ENCODE data around the gene DGKG.

Gene DGKG

DNA sequence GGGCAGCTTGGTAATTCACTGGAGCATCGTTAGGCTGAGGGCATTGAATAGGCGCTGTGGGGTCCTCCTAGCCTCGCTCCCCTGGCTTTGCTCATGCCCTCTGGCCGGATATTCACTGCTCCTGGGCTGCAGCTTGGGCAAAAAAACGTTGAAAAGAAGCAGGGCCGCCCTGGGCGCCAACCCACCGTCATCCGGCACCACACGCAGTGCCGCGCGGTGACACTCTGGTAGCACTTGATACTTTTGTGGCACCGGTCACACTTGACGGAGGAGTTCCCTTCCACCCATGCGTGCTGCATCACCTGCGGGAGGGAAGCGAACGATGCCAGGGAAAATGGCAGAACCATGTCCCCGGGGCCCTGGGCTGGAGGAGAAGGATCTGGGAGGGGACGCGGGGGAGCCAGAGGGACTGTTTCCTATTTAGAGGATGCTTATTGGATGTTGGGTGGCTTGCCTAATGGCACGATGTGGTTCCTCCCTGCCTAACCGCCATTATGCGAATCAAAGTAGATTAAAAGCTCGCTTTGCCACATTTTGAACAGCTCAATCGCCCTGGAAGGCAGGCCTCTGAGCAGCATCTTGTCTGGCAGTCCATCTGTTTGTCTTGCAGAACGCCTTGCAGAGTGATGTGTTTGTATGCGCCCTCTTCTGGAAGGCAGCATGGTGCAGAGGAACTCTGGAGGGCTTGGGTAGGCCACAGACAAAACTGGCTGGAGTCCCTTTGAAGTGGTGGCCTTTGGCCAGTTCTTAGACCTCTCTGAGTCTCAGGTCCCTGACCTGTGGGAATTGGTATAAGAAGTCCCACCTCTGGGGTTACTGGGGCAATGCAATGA is 93.2 kb downstream of the DGKG start:
- no peak for DNase-seq

DNA sequence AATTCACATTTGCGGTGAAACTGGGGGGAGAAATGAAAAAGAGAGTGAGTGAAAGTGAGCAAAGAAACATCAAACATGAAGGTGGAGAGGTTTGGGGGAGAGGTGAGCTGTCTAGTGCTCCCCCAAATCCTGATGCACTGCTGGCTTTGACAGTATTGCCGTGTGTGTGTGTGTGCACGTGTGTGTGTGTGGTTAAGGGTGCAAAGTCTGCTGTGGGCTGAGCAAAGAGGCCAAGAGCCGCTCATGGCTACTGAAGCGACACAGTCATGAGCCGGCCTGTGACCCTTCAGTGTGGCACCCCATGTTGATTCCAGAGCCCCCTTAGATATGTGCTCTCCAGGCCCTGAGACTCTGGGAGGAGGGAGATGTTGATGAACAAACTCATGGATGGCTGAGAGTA is 94.3 kb downstream of the DGKG start:
- DNase-seq: no peak

DNA sequence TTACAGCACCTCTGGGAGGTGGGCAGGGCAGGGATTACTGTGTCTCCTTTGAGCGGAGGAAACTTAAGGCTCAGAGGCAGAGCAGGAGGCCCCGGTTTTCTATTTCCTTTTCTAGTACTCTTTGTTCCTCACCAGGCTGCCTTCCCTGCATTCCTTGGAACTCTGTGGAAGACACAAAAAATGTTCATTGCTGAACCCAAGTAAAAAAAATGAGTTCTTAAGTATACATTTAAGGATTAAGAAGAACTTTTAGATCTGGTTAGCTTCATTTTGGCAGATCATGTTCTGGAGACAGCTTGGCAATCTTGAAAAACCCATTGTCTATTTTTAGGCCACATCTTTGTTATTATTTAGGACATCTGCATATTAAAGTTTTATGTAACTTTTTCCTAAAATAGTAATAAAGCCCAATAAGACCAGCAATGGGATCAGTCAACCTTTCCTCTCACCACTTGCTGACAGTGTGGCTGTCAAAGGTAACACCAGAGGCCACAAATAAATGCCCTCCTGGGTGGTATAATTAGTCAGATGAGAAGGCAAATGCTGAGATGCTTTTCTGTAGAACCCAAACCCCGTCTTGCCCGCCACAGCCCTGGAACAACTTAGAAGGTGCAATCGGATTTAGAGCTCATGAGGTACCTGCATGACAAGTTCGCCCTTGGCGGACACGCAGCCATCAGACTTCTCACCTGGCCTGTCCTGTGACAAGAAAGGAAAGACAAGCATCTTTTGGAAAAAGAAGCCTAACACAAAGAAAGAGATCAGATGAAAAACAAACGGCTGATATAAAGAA is 97.2 kb downstream of the DGKG start:
- no peak for DNase-seq

DNA sequence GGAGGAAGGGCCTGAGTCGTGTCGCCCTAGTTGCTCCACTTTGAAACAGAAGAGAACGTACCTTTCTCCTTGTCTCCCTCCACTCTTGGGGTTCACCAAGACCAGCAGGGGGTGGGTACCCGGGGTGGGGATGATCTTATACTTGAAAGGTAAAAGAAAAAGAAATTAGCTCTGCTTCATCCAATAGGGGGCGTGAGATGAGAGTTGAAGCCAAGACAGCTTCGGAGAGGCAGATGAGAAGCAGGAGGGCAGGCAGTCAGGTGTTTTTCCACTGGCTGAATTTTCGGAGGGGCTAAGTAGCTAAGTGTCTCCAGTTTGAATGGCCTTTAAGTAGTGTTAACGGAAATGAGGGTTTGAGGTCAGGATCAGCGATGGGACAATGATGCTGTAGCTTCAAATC is 100.4 kb downstream of the DGKG start:
- DNase-seq: no peak

DNA sequence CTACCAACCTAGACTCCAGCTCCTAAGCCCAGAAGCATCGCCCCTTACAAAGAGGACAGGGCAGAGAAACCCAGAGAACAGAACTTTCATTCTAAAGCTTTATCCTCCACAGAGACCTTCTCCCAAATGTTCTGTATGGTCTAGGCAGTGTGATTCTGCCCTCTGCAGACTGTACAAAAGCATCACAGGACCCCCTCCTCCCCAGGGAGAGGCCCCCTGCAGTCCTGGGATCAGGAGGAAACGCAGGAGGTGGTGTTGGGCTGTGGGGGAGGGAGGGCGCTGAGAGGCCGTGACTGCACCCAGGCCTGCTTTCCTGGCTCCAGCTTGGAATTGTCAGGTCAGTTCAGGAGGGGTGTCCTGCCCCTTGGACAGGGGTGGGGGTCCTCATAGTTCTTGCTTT is 101.3 kb downstream of the DGKG start:
- no peak for DNase-seq

DNA sequence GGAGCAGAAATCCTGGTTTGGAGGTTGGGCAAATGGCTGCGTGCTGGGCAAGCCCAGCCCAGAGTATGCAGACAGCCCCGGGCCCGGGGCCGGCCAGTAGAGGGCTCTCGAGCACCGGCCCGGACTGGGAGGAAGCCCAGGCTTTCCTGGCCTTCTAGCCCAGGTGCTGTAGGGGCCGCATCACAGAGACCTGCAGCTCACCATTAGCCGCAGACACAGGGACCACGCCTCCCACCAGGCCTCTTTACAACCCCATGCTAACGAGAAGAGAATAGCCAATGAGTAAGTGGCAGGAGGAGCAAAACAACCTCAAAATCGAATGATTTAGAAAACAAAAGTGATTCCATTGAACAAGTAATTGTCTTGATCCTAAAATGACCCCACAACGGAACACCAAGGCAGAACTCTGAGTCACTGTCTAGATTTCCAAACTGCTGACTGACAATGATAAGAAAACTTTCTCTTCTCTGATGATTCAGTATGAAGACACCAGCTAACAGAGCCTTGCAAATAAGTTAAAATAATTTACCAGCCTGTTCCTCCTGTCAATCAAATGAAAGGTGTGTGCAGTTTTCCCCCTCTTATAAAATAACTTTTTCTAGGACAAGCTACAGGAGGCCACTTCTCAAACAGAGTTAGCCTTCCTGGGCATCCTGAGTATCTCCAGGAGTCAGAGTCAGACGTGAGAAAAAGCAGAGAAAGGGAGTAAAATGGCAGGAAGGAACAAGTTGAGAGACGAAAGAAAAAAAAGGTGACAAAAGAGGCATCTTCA is 102.2 kb downstream of the DGKG start:
- DNase-seq: peak; percentile 60

DNA sequence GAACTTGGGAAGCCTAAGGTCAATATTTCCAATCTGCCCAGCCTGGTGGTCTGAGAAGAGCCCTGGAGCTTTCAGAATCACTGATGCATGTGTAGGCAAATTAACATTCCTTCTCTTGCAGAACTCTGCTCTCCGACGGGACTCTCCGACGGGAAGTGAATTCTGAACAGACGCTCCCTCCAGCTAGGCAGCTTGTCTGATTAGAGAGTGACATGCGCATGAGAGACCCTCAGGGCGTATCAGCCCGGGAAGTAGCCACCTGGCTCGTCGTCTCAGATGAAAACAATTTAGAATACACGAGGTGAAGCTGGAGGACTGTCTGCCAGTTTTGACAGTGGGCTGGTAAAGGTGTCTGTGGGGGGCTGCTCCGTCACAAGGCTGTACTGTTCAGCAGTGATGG is 103.1 kb downstream of the DGKG start:
- DNase-seq: no peak

DNA sequence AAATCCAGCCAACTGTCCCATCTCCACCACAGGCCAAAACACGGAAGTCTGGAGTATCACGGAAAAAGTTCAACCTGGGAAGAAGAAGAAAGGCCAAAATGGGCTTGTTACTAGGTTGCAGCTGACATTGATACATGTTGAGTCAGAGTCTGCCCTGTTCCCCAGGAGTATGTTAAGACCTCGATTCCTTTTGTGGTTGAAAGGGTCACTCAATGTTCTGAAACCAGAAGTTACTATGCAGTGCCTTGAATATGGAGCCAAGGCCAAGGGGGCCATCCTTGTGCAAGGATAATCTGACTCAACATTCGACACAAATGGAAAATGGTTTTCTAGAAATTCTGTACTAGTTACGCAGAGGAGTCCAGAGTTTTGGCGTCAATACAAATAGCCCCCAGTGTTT is 104.2 kb downstream of the DGKG start:
- no peak for DNase-seq

DNA sequence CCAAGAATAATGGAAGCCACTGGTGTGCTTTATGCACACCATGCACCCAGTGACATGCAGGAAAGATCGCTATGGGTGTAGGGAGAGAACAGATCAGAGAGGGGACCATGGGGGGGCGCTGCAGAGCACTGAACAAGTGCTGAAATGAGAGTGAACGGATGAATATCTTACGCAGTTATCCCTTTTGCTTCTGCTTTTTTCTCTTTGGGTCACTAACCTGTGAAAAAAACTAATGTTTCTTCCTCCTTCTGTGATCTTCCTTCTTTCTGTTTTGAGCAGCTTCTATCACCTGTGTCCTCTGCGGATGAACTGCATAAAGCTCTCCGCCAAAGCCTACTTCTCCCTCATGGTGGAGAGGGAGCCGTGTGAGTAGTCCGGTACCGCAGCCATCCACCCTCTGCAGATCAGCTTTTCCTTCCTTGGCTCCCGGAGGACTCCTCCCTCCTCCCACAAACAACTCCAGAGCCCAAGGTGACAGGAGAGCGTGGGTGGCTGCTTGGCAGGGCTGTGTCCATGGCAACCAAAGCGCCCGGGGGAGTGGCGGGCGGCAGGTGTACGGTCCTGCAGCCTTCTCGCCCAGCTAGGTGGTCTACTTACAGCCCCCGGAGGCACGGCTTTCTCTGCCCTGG is 106.2 kb downstream of the DGKG start:
- no peak for DNase-seq

DNA sequence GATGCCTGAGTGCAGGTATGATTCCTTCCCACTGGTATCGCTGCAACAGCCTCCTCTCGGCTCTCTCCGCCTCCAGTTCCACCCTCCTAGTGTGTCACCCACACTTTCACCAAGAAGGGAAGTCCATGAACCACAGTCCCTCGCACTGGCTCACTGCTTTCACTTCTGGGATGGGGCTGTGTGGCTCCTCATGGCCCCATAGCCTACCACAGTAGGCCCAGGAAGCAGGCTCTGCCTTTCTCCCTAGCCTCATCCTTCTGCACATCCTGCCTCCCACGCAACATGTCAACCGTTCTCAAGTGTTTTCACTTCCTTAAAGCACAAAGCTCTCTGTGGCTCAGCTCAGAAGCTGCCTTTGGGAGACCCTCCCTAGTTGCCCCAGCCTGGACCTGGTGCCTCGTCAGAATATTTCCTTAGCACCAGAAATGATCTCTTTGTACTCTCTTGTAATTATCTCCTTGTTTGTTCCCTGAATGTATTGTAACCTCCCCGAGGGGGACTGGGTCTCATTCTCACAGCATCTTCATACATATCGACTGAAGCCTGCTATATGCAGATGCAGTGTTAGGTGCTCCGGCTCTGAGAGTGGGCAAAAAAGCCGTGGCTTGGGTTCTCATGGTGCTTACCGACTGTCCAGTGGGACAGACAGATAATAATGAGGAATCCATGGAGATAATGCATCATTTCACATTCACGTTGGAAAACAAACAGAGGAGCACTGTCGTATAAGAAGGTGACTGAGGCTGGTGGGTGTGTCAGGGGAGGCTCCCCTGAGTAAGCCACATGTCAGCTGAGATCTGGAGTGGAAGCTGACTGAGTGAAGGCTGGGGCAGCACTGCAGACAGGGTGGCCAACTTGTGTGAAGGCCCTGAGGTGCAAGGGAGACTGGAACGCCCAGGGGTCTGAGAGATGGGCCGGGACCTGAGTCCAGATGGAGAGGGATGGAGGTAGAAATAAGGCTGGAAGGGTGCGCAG is 107.1 kb downstream of the DGKG start:
- peak; percentile 25 to 26 for DNase-seq

DNA sequence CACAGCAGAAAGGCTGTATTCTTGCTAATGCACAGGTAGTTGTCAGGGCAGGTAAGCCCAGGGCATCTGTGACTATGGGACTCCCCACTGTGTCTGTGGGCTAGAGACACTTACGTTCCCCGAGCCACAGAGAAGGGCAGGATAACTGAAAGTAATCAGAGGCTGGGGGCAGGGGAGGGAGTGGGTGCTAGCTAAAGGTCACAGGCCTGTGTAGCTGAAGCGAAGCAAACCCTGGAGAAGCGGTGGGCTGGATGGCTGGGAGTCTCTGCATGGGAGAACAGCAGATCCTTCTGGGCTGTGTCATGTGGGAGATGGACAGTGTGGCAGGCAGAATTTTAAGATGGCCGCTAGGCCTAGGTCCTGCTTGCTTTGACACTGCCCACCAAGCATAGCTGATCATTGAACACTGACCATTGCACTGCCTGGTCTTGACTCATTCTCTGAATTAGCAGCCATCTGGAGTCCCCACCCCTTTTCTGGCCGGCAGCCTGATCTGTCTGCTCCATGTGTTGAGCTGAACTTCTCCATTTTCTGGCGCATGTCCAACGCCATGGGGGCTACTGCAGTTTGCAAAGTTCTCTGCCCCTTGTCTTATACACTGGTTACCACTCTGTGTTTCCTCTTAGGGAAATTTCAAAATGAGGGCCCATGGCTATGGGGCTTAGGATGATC is 110.0 kb downstream of the DGKG start:
- DNase-seq: no peak

DNA sequence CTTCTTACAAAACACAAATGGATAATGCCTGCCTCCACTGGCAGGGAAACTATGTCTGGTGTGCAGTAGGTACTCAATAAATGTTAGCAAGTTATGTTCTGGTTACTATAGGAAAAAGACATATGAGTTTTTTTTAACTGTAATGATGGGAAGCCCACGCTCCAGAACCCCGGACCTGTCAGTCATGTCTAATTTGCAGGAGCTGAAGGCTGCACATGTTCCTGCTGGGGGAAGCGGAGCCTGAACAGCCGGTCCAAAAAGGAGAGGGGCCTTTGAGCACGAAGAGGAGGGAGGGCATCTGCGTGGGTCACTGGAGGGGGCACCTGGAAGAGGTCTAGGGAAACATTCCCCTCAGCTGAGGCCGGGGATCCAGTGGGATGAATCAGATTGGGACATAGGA is 113.2 kb downstream of the DGKG start:
- no peak for DNase-seq

DNA sequence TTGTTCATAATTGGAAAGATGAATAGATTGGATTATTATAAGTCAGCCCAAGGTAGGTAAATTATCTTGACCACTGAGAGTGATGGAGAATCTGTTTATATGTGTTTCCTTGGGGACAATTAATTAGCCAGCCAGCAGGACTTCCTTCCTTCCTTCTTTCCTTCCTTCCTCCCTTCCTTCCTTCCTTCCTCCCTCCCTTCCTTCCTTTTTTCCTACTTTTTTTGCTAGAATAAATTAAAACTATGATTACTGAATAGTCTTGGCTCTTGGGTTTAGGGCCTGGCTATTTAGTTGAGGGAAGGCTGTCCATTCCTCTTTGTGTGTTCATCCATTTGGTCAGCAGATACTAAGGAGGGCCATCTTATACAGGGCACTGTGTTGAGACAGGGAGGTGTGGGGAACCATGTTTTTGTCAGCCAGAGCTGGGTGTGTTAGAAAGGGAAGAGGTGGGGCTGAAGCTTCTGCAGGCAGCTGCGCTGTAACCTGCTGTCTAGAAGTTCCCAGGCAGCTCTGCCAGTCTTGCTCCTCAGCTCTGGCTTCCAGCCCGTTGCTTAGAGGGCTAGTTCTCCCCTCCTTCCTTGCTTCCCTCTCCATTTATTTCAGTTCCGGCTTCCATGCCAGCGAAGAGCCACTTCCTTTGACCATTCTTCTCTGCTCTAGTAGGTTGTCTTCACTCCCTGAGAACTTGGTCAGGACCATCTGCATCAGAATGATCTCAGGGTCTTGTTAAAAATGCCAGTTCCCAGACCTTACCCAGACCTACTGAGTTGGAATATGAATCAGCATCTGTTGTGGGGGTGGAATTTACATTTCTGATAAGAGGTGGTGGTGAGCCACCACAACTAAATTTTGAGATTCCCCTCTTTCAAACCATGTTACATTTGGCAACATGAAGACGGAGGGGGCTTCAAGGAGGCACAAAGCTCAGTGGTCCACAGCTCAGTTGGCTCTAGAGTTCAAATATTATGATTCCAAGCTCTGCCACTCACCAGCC is 113.9 kb downstream of the DGKG start:
- DNase-seq: no peak

DNA sequence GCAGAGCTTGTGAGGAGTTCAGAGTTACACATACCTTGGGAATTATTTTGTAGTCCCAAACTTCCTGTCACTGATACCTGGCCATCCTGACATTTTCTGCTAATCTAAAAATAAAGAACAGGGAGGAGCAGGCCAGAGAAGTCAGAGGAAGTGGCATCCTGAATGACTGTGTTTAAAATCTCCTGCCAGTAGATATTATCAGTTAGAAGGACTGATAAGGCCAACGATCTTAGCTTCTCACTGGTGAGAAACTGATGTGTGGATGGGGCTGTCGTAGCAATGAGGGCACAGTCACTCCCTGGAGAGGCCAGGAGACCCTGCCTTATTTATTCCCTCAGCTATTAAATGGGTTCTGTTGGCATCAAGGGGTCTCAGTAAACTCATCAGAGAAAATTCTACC is 115.1 kb downstream of the DGKG start:
- no peak for DNase-seq

DNA sequence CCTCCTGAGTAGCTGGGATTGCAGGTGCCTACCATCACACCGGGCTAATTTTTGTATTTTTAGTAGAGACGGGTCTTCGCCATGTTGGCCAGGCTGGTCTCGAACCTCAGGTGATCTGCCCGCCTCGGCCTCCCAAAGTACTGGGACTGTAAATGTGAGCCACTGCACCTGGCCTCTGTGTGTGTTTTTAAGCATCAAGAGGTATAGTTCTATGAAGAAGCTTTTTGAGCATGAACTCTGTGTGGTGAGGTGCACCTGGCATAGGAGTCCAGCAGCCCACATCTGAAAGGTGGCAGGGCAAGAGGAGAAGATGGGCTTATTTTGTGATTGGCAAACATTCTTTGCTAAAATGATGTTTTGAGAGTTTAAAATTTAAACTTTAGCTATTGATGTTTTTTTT is 118.0 kb downstream of the DGKG start:
- no peak for DNase-seq

DNA sequence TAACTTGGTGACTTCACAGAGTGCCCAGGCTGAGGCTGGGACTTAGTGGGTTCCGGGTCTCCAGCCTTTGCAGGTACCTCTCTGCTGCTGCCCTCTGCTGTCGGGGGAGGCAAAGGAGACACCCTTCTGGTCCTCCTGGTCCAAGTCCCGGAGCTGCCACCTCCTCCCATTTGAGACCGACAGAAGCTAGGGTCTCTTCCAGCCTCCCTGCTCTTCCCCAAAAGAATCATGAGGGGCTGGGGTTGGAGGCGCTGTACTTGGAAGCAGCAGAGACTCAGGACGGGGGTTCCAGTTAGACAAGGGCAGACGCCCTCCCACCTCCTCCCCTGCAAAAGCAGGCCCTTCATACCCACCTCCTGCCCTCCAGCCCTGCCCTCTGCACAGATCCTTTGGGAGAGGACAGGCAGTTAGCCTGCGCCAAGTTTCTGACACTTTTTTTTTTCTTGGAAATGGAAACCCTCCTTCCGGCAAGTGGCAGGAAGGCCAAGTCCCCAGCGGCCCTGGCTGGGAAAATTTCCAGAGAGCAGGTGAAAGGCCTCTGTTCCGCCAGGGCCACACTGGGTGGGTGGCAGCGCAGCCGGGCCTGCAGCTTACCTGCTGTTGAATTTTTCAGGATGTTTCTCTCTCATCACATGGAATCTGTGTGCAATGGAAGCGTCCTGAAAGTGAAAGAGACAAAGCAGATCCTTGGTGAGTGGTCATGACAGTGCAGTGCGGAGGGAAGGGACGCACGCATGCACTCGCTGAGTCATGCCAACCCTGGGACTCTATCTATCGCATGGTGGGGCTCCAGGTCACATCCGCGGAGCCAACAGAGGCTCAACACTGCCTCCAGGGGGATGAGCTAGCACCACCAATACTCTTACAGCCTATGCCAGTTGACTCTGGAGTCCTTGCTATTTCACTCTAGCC is 119.9 kb downstream of the DGKG start:
- DNase-seq: peak; percentile 34 to 39

DNA sequence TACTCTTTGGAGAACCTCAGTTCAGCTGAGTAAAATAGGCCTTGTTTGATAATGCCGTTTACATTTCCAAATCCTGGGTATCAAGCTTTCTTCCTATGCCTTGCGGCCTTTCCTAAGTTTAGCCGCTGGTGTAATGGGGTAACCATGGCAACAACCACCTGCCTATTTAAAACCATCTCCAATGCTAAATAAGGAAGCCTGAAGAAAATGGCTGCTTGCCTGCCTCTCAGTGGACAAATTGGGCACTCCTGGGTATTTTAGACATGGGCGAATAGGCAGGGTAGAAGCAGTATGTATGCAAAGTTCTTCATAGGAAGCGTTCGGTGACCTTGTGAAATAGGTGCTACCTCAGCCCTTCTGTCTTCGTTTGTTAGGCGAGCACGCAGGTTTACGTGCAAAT is 122.7 kb downstream of the DGKG start:
- no peak for DNase-seq

DNA sequence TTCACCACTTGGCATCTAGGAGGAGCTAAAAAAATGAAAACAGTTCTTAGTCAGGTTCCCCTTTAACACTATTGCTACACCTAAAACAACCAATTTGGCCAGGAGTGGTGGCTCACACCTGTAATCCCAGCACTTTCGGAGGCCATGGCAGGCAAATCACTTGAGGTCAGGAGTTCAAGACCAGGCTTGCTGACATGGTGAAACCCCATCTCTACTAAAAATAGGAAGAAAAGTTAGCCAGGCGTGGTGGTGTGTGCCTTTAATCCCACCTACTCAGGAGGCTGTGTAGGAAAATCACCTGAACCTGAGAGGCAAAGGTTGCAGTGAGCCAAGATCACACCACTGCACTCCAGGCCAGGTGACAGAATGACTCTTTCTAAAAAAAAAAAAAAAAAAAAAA is 124.1 kb downstream of the DGKG start:
- no peak for DNase-seq
